GM21423 (cell line): ENCODE measurements around the gene CBL.
"Not testable (repeated sequence)": the region's sequence is repeated elsewhere in the genome, so short reads cannot be mapped to it uniquely, and the experiment has no call there.

Source experiments
- ATAC-seq: cut with Tn5 transposase; IDR thresholded peaks from one replicate; pipeline ENCODE4 v1.9.1; 2021; ENCODE audit warnings: mild to moderate bottlenecking, moderate library complexity; ENCODE audit not compliant: unreplicated experiment

The CBL gene

GRCh38 chr11:119205574-119206510, at the start of gene CBL:
CBL (plus strand) TSS chr11:119206339; CDS start chr11:119206418, 79 bp downstream.
- ATAC-seq = peak; percentile 82

- no peak for ATAC-seq
These were observed 49.6 kb upstream of the CBL start for GRCh38 chr11:119156496-119156895.

DNA sequence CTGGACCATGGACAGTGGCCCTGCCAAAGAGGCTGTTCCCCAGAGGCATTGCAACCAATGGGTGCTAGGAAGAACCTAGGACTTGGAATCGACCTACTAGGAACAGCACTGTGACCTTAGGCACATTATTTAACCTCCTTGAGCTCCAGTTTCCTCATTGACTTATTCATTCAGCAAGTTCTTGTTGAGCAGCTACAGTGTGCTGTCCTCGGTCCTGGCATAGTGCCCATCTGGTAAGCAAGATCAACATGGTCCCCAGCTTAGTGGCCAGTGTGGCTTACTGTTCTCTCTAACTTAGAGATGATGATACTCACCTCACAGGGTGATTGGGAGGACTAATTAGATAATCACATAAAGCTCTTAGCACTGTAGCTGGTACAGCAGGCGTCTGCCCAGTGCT, 49.1 kb upstream of the CBL start:
- ATAC-seq = no peak

DNA sequence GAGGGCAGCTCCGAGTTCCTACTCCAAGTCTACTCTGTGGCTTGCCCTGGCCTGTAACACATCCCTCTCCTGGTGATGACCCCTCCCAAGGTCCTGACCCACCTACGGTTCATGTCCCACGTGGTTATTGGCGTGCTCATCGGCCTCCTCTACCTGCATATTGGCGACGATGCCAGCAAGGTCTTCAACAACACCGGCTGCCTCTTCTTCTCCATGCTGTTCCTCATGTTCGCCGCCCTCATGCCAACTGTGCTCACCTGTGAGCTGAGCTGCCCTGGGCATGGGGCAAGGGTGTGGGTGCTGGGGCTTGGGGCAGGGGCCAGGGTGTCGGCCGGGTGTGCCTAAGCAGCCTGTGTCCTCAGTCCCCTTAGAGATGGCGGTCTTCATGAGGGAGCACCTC, 47.7 kb upstream of the CBL start:
- no peak for ATAC-seq

- ATAC-seq = no peak
These were observed 46.0 kb upstream of the CBL start for GRCh38 chr11:119160151-119160550.

GRCh38 chr11:119161871-119162270, 44.3 kb upstream of the CBL start:
- ATAC-seq = no peak

DNA sequence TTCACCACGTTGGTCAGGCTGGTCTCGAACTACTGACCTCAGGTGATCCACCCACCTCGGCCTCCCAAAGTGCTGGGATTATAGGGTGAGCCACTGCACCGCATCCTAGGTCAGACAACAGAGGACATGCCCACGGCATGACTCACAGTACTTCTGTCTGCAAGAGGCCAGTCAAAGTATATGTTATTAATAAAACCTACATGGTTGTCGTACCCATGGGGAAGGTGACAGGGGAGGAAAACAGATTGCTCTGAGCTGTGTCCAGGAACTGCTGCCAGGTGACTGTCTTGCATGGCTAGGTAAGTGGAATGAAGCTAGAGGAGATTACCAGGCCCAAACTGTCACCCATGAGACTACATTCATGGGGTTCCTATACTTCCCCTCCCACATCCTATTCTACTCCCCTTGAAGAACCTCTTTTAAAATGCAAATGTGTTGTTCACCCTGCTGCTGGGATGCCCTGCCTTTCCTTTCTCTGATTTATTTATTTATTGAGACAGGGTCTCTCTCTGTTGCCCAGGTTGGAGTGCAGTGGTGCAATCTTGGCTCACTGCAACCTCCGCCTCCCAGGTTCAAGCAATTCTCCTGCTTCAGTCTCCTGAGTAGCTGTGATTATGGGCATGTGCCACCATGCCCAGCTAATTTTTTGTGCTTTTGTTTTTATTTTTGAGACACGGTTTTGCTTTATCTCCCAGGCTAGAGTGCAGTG, 39.6 kb upstream of the CBL start:
- no peak for ATAC-seq

GRCh38 chr11:119167077-119167458, 39.1 kb upstream of the CBL start:
- not testable (repeated sequence) for ATAC-seq

GRCh38 chr11:119167933-119168332, 38.2 kb upstream of the CBL start:
- ATAC-seq = no peak

- ATAC-seq = peak; percentile 88
These were observed 37.5 kb upstream of the CBL start, which contains the start of gene NLRX1 for GRCh38 chr11:119168471-119169281. NLRX1 (plus strand) TSS chr11:119168725; CDS start chr11:119171404, 2,679 bp downstream.

GRCh38 chr11:119169282-119169719, 36.8 kb upstream of the CBL start:
- peak; percentile 18 for ATAC-seq

- no peak for ATAC-seq
These were observed 33.6 kb upstream of the CBL start for GRCh38 chr11:119172513-119172912.

- ATAC-seq = no peak
These were observed 32.7 kb upstream of the CBL start for GRCh38 chr11:119173453-119173852.

DNA sequence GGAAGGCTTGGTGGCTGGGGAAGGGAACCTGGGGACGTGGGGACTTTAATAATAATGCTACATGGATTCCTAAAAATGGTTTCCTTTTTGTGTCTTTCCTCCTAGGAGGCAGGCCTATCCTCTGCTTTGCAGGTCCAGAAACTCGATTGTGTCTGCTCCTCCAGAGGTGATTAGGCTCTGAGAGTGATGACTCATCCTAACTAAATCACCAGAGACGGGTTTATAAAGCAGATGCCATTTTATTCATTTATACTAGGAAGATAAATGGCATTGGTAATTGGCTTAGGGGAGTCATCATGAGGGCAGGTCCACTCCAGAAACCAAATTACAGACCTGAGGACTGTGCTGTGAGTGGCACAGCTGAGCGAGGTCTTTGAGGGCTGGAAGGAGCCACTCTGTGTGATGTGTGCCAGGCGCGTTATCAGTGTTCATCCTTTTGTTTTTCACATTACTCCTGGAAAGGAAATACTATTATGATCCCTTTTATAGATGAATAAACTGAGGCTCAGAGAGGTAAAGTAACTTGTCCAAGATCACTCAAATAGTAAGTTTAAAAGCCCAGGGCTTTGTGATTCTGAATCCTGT, 30.6 kb upstream of the CBL start:
- ATAC-seq = no peak

- ATAC-seq = no peak
These were observed 27.9 kb upstream of the CBL start for GRCh38 chr11:119178166-119178680.

DNA sequence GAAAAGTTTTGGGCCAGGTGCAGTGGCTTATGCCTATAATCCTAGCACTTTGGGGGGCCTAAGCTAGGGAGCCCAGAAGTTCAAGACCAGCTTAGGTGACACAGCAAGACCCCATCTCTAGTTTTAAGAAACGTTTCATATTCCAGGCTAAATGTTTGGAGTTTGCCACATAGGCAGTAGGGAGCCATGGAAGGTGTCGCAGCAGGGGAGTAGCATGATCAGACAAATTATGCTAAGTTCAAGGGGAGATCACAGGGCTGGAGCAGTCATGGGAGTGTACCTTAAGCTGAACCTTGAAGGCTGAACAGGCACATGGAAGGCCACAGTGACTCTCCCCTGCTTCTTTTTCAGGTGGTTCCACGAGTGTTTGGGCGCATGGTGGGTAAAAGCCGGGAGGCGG, 26.8 kb upstream of the CBL start:
- no peak for ATAC-seq

GRCh38 chr11:119179983-119180382, 26.2 kb upstream of the CBL start:
- ATAC-seq = no peak

DNA sequence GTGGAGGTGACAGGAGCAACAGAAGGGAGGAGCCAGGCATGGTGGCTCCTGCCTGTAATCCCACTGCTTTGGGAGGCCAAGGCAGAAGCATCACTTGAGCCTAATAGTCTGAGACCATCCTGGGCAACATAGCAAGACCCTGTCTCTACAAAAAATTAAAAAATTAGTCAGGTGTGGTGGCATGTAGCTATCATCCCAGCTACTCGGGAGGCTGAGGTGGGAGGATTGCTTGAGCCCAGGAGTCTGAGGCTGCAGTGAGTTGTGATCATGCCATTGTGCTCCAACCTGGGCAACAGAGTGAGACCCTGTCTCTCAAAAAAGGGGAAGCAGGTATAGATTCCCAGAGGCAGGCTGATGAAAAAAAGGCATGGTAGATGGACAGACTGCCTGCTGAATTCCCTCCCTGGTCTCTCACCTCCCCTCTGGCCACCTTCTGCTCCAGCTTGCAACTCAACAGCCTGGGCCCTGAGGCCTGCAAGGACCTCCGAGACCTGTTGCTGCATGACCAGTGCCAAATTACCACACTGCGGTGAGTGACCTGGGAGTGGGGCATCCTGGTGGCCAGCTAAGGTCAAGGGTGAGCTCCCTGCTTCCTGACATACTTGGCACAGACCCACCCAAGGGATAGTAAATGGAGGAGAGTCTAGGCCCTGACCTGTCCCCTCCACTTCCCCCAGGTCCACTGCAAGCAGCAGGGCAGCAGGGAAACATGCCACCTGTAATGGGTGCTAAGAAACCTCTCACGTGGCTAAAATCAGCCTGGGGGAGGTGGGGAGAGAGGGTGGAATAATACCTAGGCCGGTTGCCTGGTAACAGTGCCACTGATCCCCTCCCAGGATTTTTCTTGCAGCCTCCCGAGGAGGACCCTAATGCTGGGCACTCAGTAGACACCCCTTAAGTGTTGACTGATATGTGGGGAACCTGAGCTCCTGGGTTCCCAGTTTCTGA, 25.1 kb upstream of the CBL start:
- no peak for ATAC-seq

GRCh38 chr11:119181677-119182412, 24.3 kb upstream of the CBL start:
- no peak for ATAC-seq
